DOHH2 (cell line): Measurements from ENCODE around the gene SMURF1.

ENCODE experiments used
- EZH2phosphoT487 ChIP-seq: fragments of 200-600 bp; sonication (generic); IDR thresholded peaks from 2 replicates; pipeline ENCODE4 v1.6.1; 2017; ENCODE audit warnings: borderline replicate concordance, mild to moderate bottlenecking, antibody characterized with exemption, low read length, moderate library complexity, mixed read lengths
- TF ChIP-seq, protein P1 (sequence below): fragments of 200-600 bp; sonication (generic); IDR thresholded peaks from one replicate; pipeline ENCODE4 v1.5.1; 2014; ENCODE audit warnings: antibody characterized with exemption, mild to moderate bottlenecking, low read depth, low read length; ENCODE audit not compliant: poor library complexity, severe bottlenecking

DNA sequence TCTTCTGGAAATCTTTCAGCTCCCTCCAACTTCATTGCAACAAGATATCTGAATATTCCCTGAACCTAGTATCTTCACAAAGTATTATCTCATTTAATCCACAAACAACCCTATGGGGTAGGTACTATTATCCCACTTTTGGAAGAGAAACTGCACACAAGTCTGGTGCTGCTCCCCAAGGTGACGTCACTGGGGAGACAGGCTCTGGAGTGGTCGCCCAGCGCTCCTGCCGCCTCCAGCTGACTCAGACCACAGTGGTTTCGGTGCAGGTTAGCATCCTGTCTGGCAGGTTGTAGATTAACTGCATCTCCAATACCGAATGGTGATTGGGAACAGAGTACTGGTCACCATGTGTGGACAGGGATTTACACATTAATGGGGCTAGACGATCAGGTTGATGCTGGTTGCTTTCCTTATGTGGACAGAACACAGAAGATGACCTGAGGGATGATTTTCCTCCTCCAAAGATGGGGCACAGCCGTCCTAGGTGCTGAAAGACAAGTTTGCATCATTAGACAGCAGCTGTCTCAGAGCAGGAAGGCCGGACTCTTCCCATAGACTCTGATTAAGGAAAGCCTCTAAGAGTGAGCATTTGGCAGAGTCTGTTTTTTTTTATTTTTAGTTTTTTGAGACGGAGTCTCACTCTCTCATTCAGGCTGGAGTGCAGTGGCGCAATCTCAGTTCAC is 137.0 kb downstream of the SMURF1 start:
- TF ChIP-seq, protein P1, sequence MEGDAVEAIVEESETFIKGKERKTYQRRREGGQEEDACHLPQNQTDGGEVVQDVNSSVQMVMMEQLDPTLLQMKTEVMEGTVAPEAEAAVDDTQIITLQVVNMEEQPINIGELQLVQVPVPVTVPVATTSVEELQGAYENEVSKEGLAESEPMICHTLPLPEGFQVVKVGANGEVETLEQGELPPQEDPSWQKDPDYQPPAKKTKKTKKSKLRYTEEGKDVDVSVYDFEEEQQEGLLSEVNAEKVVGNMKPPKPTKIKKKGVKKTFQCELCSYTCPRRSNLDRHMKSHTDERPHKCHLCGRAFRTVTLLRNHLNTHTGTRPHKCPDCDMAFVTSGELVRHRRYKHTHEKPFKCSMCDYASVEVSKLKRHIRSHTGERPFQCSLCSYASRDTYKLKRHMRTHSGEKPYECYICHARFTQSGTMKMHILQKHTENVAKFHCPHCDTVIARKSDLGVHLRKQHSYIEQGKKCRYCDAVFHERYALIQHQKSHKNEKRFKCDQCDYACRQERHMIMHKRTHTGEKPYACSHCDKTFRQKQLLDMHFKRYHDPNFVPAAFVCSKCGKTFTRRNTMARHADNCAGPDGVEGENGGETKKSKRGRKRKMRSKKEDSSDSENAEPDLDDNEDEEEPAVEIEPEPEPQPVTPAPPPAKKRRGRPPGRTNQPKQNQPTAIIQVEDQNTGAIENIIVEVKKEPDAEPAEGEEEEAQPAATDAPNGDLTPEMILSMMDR = no peak
- TF ChIP-seq EZH2phosphoT487 = no peak
